AG09309 (cell line): ENCODE data around the gene ZNF710.

Experiments
- DNase-seq: peaks from one replicate; pipeline ENCODE4 v3.0.0-alpha.2; 2010; ENCODE audit warnings: low read depth
- H3K4me3 ChIP-seq: 2 replicates; pipeline ENCODE4 v1.5.1; 2011; ENCODE audit warnings: mild to moderate bottlenecking, low read depth, low read length, moderate library complexity; ENCODE audit not compliant: control insufficient read depth
- CTCF ChIP-seq: IDR thresholded peaks from 2 replicates; pipeline ENCODE4 v1.5.1; 2011; ENCODE audit warnings: mild to moderate bottlenecking, low read depth, low read length, inconsistent platforms; ENCODE audit not compliant: insufficient read depth, control insufficient read depth; ENCODE audit errors: missing control alignments

The ZNF710 gene

DNA sequence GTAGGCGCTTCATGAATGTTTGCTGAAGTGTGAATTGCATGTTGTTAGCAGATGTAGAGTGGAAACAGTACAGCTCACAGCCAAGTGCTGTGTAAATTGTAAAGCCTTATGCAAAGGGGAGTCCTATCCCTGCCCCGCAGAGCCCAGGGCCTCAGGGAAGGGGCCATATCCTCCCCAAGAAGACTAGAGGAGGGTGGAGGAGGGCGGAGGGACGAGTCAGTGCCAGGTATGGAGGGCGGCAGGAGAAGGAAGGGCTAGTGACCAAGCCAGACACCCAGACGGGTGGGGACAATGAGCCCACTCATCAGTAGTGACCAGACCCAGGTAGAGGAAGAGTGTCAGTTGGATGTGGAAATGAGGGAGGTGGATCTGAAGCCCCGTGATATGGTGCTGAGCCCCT lies 45.2 kb downstream of the ZNF710 start:
- DNase-seq = no peak
- H3K4me3 ChIP-seq = no peak overlapping the region
- no peak for TF ChIP-seq CTCF

DNA sequence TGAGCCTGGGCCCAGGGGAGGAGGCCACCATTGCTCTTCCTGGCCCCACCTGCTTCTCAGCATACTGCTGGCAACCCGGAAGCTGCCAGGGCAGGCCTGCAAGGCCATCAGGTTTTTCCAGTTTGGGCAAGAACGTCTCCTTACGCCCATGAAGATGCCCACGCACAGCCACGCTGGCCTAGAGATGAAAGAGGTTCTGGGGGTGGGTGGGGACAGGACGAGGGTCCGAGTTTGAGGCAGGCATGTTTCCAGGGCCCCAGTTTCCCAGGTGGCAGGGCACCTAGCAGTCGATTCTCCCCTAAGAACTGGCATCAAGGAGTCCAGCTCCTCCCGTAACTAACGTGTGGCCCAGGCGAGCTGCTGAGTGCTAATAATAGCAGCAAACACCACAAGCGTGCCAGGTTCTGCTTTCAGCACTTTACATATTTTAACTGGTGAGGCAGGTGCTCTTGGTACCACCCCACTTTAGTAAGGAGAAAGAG lies 45.8 kb downstream of the ZNF710 start:
- no peak for TF ChIP-seq CTCF
- DNase-seq = no peak
- H3K4me3 ChIP-seq = no peak overlapping the region

- TF ChIP-seq CTCF = no peak
- no peak overlapping the region for H3K4me3 ChIP-seq
- no peak for DNase-seq
Measured at GRCh38 chr15:90047956-90048575, 46.9 kb downstream of the ZNF710 start.

DNA sequence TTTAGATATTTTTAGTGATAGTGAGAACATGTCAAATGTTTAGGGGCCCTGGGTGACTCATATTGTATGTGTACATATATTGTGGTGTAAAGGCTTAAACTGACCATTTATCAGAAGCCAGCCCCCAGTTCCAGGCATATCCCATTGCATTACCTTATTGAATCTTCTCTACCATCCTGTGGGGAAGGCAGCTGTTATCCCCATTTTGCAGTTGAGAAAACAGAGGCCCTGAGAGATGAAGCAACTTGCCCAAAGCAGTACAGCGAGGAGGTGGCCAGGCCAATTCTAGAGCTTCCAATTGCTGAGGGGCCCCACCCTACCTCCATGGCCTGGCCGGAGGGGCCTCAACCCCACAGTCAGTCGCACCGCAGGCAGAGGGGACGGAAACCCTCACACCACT lies 47.9 kb downstream of the ZNF710 start:
- no peak for DNase-seq
- H3K4me3 ChIP-seq = no peak overlapping the region
- TF ChIP-seq CTCF = no peak

GRCh38 chr15:90049666-90050604 lies 48.8 kb downstream of the ZNF710 start:
- DNase-seq = no peak
- H3K4me3 ChIP-seq = no peak overlapping the region
- no peak for TF ChIP-seq CTCF

DNA sequence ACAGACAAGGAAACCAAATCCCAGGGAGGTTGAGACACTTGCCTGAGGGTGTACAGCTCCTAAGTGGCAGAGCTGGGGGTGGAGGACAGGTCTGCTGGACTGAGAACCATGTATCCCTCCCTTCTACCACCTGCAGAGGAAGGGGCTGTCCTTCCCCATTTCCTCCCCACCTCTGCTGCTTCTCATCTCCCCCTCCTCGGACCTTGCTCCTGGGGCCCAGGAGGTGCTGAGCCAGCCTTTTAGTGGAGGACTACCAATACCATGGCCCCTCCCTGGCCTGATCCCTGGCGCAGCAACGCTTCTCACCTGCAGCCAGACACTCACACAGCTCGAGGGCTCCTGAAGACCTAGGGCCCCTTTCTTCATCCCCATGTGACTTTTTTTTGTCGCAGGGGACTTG lies 50.8 kb downstream of the ZNF710 start:
- no peak for DNase-seq
- TF ChIP-seq CTCF = no peak
- no peak overlapping the region for H3K4me3 ChIP-seq
